Cerebellar cortex (tissue), 1 donor: ENCODE data around the gene AP4M1.
"Not testable (repeated sequence)": the region's sequence is repeated elsewhere in the genome, so short reads cannot be mapped to it uniquely, and the experiment has no call there.

Experiments
- DNase-seq: peaks from one replicate; pipeline ENCODE4 v3.0.0-alpha.2; 2015; ENCODE audit warnings: low spot score

The AP4M1 gene

GRCh38 chr7:100130608-100131453, 29.4 kb downstream of the AP4M1 start:
- peak; percentile 70 for DNase-seq

- DNase-seq: no peak
These were observed 30.7 kb downstream of the AP4M1 start for GRCh38 chr7:100132126-100132525.

- DNase-seq: peak; percentile 68
These were observed 31.3 kb downstream of the AP4M1 start for GRCh38 chr7:100132697-100133151.

GRCh38 chr7:100137851-100138760, 36.7 kb downstream of the AP4M1 start:
- DNase-seq: no peak

- no peak for DNase-seq
These were observed 40.1 kb downstream of the AP4M1 start for GRCh38 chr7:100141555-100141949.

DNA sequence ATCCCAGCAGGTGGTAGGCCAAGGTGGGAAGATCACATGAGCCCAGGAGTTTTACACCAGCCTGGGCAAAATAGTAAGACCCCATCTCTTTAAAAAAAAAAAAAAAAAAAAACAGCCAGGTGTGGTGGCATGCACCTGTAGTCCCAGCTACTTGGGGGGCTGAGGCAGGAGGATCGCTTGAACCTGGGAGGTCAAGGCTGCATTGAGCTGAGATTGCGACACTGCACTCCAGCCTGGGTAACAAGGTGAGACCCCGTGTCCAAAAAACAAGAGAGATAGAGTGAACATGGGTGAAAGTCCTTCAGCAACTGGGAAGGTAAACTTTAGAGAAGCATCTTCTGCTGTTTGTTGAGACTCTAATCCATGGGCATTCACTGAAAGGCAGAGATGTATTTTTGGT, 41.0 kb downstream of the AP4M1 start:
- no peak for DNase-seq

DNA sequence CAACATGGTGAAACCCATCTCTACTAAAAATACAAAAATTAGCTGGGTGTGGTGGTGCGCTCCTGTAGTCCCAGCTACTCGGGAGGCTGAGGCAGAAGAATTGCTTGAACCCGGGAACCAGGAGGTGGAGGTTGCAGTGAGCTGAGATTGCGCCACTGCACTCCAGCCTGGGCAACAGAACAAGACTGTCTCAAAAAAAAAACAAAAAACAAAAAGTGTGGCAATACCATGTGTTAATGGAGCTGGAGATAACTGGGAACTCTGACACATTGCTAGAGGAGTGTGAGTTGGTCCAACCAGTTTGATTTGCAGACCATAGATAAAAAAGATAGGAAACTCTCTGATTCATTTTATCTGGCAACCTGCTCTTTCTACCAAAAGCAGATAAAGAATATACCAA, 44.9 kb downstream of the AP4M1 start:
- not testable (repeated sequence) for DNase-seq

DNA sequence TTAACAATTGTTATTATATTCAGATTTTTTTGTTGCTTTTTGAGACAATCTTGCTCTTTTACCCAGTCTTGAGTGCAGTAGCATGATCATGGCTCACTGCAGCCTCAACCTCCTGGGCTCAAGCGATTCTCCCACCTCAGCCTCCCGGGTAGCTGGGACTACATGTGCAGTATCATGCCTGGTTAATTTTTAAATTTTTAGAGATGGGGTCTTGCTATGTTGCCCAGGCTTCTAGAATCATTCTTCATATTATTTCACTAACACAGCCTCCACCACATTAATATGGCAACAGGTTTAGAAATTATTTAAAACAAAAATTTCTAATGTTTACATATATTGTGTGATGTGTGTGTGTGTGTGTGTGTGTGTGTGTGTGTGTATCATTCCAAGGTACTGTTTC, 45.8 kb downstream of the AP4M1 start:
- no peak for DNase-seq

GRCh38 chr7:100148225-100148558, 46.7 kb downstream of the AP4M1 start:
- DNase-seq: no peak

DNA sequence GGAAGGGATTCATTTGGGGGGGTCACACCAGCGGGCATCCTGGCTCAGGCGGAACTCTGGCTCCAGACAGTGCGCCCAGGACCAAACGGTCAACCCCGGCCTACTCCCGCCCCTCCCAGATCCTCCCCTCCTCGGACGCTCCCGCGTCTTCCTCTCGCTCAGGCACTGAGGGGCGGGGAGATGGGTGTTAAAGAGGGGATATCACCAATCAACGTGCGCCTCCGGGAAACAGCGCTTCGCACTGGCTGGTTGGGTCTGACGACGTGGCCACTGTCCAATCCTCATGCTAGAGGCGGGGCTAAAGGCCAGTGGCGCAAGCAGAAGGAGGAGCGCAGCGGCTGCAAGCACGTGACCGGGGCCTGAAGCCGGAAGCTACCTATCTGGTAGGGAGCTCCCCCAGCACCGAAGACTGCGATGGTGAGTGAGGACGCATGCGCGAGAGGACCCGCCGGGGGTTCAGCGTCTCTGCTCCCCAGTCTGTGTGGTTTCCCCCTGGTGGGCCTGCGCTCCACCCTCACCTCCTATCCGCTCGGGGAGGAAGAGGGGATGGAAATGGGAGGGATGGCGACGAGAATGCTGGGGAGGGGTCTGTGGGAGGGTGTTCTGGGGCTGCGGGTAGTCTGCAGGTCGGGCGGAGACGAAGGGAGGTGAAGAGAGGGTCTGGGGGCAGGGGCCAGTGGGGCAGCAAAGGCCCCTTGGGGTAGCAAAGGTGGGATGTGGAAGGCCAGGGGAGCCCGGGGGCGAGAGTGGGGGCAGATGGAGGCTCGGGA, 47.3 kb downstream of the AP4M1 start, which contains the start of gene LAMTOR4:
LAMTOR4 (plus strand) TSS at position 360 of the 770 bp plus-strand sequence; CDS start at position 415, 55 bp downstream.
- DNase-seq: peak; percentile 100

- no peak for DNase-seq
These were observed 51.0 kb downstream of the AP4M1 start for GRCh38 chr7:100152404-100152803.

GRCh38 chr7:100152937-100153666, 51.7 kb downstream of the AP4M1 start:
- DNase-seq: no peak

GRCh38 chr7:100153708-100154535, 52.5 kb downstream of the AP4M1 start:
- DNase-seq: no peak

- no peak for DNase-seq
These were observed 53.4 kb downstream of the AP4M1 start for GRCh38 chr7:100154651-100155491.

GRCh38 chr7:100155553-100156317, 54.3 kb downstream of the AP4M1 start:
- no peak for DNase-seq

DNA sequence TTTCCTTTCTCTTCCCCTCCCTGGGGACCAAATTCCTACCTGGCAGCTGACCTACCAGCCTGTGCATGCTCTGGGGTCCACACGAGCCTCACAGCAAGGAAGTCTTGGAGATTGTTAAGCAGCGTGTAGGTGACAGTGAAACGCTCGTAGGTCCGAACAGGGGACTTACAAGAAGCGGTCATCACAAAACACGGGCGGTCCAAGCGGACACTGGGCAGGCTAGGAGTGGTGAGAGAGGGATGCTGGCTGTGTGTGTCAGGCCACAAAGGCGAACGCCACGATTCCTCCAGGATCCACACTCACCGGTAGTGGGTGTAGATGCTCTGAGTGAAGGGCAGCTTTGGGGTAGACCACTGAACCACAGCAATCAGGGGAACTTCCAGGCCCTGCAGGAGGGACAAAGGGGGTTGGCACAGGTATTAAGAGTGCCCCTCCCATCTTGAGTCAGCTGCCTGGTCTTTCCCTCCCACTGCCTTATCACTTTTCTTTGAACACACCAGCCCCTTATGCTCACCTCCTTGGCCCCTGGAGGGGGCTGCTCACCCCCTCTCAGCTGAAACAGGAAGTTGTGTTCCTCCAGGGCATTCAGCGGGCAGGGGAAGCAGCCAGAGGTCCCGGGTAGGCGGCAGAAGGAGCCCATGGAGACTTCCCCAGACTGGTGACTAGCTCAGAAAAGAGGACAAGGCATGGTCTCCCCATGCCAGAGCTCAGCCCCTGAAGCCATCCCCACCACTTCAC, 55.1 kb downstream of the AP4M1 start:
- DNase-seq: no peak

DNA sequence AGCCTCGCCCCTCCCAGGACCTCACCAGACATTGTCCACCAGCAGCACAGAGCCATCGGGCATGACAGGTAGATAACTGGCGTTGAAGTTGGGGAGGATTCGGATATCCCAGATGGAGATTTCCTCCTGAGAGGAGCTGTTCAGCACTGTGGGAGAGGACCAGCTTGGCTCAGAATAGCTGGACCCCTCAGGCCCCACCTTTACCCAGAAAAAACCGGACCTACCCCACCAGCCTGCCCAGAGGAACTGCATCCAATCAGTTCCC, 55.6 kb downstream of the AP4M1 start:
- no peak for DNase-seq
